Fibroblast of villous mesenchyme (primary cell): ENCODE results near the gene UBE2V1. TPM values are rescaled to one million over a fixed set of nuclear protein-coding genes. Genes with fewer than 3 reads are reported as not detected.
"Not testable (repeated sequence)": the region's sequence is repeated elsewhere in the genome, so short reads cannot be mapped to it uniquely, and the experiment has no call there.

Source experiments
- DNase-seq: peaks from one replicate; pipeline ENCODE4 v3.0.0-alpha.2; 2010; ENCODE audit warnings: low read depth
- H3K4me3 ChIP-seq: 2 replicates; pipeline ENCODE4 v1.5.1; 2011; ENCODE audit warnings: low read depth, mild to moderate bottlenecking, low read length
- total RNA-seq: library from RNA; depleted of rRNA; stranded (reverse); fragments of >200 nt; gene quantifications from 2 replicates; pipeline ENCODE4 v1.2.3, GENCODE V29; 2012
- TF ChIP-seq, protein P1 (sequence below): IDR thresholded peaks from 2 replicates; pipeline ENCODE4 v1.5.1; 2012; ENCODE audit warnings: low read depth, mild to moderate bottlenecking, low read length; ENCODE audit not compliant: insufficient read depth

UBE2V1 gene
- total RNA-seq, 1 donor = 88.1 TPM

DNA sequence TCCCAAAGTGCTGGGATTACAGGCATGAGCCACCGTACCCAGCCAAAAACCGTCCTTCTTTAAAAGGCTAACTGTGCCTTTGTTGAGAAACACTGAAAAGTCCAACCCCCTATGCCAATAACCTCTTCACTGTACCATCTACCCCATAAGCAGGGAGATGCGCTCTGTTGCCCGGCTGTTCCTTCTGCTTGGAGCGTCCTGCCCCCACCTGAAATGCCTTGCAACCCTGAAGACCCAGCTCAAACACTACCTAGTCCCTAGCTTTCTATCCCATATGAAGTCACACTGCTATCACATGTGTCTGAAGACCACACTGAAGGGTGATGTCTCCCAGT lies 27.8 kb downstream of the UBE2V1 start:
- no peak overlapping the region for H3K4me3 ChIP-seq
- no peak for DNase-seq
- TF ChIP-seq, protein P1, sequence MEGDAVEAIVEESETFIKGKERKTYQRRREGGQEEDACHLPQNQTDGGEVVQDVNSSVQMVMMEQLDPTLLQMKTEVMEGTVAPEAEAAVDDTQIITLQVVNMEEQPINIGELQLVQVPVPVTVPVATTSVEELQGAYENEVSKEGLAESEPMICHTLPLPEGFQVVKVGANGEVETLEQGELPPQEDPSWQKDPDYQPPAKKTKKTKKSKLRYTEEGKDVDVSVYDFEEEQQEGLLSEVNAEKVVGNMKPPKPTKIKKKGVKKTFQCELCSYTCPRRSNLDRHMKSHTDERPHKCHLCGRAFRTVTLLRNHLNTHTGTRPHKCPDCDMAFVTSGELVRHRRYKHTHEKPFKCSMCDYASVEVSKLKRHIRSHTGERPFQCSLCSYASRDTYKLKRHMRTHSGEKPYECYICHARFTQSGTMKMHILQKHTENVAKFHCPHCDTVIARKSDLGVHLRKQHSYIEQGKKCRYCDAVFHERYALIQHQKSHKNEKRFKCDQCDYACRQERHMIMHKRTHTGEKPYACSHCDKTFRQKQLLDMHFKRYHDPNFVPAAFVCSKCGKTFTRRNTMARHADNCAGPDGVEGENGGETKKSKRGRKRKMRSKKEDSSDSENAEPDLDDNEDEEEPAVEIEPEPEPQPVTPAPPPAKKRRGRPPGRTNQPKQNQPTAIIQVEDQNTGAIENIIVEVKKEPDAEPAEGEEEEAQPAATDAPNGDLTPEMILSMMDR = no peak

DNA sequence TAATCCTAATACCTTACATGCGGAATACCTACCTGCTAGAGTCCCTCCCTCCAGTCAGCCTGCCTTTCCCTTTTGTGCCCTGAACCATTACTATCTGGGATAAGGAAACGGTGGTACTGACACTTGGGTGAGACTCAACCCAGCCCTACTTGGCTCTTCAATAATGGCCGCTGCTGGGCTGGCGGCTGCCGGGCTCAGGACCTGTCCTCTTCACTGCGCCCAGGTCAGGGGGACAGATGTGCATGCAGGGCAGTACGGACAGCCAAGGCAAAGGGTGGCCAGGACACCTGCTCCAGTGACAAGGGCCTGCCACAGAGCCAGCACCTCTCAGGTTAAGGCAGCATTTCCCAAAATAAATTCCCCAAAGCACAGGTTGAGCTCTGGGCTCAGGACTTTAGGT lies 29.9 kb downstream of the UBE2V1 start:
- H3K4me3 ChIP-seq = no peak overlapping the region
- TF ChIP-seq, protein P1 = no peak
- no peak for DNase-seq

DNA sequence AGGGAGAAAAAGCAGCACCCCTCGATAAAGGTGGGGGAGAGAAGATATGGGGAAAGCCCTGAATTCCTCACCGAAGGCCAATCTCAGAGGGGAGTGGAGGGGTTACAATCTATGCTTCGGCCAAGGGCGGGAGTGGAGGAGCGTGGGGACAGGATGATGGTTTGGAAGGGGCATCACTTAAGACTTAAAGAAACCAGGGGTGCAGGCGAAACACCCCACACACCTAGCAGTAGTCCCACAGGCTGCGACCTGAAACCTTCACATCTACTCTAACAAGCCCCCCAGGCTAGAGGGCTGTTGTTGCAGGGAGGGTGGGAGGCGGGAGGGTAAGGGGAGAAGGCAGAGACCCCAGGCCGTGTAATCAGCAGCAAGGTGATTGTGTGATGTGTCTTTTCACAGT lies 30.9 kb downstream of the UBE2V1 start:
- not testable (repeated sequence) for DNase-seq, H3K4me3 ChIP-seq

DNA sequence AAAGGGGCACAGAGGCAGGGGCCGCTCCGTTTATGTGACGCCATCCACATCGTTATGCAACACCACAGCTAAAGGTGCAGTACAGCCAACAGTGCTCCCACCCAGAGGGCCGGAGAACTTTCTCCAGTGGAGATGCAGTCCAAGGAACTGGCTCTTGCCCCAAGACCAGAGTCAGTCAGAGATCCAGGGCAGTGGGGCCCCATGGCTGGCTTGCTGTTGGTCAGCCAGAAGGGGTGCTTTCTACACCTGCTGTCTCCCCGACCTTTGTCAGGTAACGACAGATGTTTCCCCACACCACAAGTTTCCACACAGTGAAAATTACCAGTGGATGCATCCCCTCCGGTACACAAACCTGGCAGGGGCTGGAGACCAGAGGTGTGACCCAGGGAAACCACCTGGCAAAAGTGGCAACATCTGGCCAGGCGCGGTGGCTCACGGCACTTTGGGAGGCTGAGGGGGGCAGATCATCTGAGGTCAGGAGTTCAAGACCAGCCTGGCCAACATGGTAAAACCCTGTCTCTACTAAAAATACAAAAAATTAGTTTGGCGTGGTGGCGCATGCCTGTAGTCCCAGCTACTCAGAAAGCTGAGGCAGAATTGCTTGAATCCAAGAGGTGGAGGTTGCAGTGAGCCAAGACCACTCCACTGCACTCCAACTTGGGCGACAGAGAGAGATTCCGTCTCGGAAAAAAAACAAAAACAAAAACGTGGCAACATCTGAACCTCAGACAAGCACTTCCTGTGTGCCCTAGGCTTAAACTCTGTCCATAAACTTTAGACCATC lies 34.9 kb downstream of the UBE2V1 start:
- H3K4me3 ChIP-seq = no peak overlapping the region
- no peak for DNase-seq
- TF ChIP-seq, protein P1 = no peak

DNA sequence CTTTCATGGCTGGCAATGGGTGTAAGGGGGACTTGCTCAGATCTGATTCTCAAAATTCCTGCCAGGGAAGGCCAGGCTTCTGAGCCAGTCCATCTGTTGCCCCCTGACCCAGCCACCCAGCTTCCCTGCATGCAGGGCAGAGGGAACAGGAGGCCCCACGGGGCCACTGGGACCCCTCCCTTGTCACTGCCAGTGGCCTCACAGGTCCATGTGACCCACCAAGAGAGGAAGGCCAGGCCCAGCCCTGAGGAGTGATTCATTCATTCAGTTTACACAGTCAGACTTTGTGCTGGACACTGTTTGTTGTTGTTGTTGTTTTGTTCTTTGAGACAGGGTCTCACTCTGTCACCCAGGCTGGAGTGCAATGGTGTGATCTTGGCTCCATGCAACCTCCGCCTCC lies 39.5 kb downstream of the UBE2V1 start:
- TF ChIP-seq, protein P1 = no peak
- no peak for DNase-seq
- H3K4me3 ChIP-seq = no peak overlapping the region

DNA sequence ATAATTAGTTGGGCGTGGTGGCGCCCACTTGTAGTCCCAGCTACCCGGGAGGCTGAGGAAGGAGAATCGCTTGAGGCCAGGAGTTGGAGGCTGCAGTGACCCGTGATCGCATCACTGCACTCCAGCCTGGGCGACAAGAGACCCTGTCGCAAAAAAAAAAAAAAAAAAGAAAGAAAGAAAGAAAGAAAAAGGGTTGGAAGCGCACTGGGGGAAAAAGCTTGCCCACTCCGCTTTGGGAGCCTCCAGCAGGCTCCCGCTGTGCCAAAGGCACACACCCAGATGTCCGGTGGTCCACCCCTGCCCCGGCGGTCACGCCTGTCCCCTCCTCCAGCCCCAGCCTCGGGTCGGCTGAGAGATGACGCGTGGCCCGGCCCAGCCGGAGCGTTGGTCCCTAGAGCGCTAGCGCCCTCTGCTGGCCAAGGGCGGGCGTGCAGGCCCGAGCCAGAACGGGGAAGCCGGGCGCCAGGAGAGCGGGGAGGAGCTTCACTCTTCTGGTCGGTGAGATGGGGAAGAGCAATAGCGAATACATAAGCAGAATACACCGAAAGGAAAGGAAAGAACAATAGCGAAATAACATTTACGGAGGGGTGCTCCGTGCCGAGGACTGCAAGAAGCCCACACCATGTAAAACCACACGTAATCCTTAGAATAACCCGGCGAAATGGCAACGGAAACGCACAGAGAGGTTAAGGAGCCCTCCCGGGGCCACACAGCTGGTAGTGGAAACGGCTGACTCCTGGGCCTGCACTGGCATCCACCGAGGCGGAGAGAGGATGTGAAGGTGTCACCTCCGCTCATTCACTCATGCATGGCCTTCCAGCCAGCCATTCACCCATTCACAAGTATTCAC lies 41.7 kb downstream of the UBE2V1 start:
- TF ChIP-seq, protein P1 = peak; percentile 97
- peak overlapping the region; percentile 53 for H3K4me3 ChIP-seq
- DNase-seq = peak; percentile 73

DNA sequence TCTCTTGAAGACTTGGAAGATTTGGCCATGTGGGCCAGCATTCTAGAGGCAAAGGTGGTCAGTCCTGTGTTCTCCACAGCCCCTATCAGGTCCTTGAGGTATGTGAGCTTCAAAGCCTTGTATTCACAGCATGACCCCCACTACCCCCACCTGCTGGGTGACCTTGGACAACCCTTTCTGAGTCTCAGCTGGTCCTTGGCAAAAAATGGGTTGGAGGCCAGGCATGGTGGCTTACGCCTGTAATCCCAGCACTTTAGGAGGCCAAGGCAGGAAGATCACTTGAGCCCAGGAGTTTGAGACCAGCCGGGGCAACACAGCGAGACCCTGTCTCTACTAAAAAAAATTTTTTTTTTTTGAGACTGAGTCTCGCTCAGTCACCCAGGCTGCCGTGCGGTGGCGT lies 42.6 kb downstream of the UBE2V1 start:
- TF ChIP-seq, protein P1 = peak; percentile 9
- H3K4me3 ChIP-seq = no peak overlapping the region
- DNase-seq = no peak
